T1000 (cell line): ENCODE measurements around the gene POLR1B.
"Not testable (repeated sequence)": the region's sequence is repeated elsewhere in the genome, so short reads cannot be mapped to it uniquely, and the experiment has no call there.

Experiments used
- DNase-seq: peaks from one replicate; lab custom pipeline; 2025; ENCODE audit warnings: mixed read lengths; lab: John Stamatoyannopoulos, UW

The POLR1B gene

GRCh38 chr2:112540906-112541305 is 1.4 kb upstream of the POLR1B start:
- DNase-seq: no peak

GRCh38 chr2:112541315-112542122 is 746 bp upstream of the POLR1B start:
- peak; percentile 76 for DNase-seq

- DNase-seq: no peak
Measured at GRCh38 chr2:112542984-112543661, 858 bp downstream of the POLR1B start.

GRCh38 chr2:112547333-112547732 is 5.1 kb downstream of the POLR1B start:
- DNase-seq: no peak

GRCh38 chr2:112548980-112549379 is 6.7 kb downstream of the POLR1B start:
- DNase-seq: no peak

- DNase-seq: no peak
Measured at GRCh38 chr2:112566104-112566503, 23.8 kb downstream of the POLR1B start.

GRCh38 chr2:112566508-112566907 is 24.2 kb downstream of the POLR1B start:
- DNase-seq: not testable (repeated sequence)

GRCh38 chr2:112572005-112572404 is 29.7 kb downstream of the POLR1B start:
- DNase-seq: no peak

GRCh38 chr2:112577756-112578155 is 35.5 kb downstream of the POLR1B start:
- no peak for DNase-seq

- DNase-seq: no peak
Measured at GRCh38 chr2:112579241-112579640, 37.0 kb downstream of the POLR1B start.

- no peak for DNase-seq
Measured at GRCh38 chr2:112580084-112580483, 37.8 kb downstream of the POLR1B start.

GRCh38 chr2:112582314-112582746 is 40.1 kb downstream of the POLR1B start:
- DNase-seq: no peak

- no peak for DNase-seq
Measured at GRCh38 chr2:112583497-112584133, 41.4 kb downstream of the POLR1B start.

- peak; percentile 87 for DNase-seq
Measured at GRCh38 chr2:112584134-112584890, 42.0 kb downstream of the POLR1B start, which contains the start of gene CHCHD5. TSS of gene CHCHD5 (plus strand) at chr2:112584609. CDS start at chr2:112584648, 39 bp downstream.

- DNase-seq: no peak
Measured at GRCh38 chr2:112584891-112585250, 42.6 kb downstream of the POLR1B start.

GRCh38 chr2:112585400-112585799 is 43.1 kb downstream of the POLR1B start:
- DNase-seq: no peak

GRCh38 chr2:112585873-112586464 is 43.7 kb downstream of the POLR1B start:
- no peak for DNase-seq

GRCh38 chr2:112588611-112589045 is 46.4 kb downstream of the POLR1B start:
- DNase-seq: no peak

- no peak for DNase-seq
Measured at GRCh38 chr2:112591413-112591812, 49.1 kb downstream of the POLR1B start.

GRCh38 chr2:112593736-112594135 is 51.5 kb downstream of the POLR1B start:
- DNase-seq: no peak

- DNase-seq: no peak
Measured at GRCh38 chr2:112597537-112598322, 55.5 kb downstream of the POLR1B start.
